NK-92 treated with Interleukin-12 subunit alpha and Interleukin-12 subunit beta, amount 100 ng/mL, for 24 hours (cell line): ENCODE data around the gene PRKG1.
"Not testable (repeated sequence)": the region's sequence is repeated elsewhere in the genome, so short reads cannot be mapped to it uniquely, and the experiment has no call there.

Experiments
- DNase-seq: peaks from one replicate; lab custom pipeline; 2025; lab: John Stamatoyannopoulos, UW

Gene PRKG1

DNA sequence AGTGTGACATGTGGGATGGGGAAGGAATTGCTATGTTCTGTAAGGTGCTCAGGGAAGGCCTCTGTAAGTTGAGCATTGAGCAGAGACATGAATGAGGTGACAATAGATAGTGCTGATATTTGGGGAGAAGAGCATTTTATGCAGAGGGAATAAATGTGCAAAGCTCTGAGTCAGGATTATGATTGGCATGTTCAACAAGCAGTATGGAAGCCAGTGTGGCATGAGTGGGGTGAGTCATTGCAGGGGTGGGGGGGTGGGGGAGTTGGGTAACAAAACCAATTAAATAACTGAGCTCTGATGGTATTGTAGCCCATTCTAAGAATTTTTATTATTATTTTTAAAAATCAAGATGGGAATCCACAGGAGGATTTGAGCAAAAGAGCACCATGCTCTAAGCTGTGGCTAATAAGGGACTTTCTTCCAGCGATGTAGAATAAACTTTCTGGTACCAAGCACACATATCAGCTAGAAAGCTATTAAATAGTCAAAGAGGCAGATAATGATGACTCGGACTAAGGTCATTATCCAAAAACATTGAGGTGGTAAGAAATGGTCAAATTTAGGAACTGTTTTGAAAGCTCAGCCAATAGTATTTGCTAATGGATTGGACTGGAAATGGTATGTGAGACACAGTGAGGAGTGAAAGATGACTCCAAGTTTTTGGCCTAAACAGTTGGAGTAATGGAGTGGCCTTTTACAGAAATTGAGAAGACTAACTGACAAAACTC lies 96.4 kb downstream of the PRKG1 start:
- DNase-seq = no peak

DNA sequence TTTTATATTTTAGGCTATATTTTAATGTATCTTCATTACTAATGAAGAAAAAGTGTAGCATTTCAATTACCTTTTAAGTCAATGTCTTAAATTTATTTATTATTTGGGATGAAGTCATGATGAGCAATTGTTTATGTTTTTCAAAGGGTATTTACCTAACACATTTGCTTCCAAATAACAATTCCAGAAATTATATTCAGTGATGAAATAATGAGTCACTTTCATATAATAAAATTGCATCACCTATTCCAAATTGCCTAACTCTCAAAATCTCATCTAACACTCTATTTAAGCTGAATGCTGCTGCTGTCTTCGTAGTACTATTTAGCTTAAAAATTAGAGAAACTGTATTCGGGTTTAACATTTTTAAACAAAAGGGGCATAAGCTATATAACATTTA lies 97.7 kb downstream of the PRKG1 start:
- DNase-seq = no peak

DNA sequence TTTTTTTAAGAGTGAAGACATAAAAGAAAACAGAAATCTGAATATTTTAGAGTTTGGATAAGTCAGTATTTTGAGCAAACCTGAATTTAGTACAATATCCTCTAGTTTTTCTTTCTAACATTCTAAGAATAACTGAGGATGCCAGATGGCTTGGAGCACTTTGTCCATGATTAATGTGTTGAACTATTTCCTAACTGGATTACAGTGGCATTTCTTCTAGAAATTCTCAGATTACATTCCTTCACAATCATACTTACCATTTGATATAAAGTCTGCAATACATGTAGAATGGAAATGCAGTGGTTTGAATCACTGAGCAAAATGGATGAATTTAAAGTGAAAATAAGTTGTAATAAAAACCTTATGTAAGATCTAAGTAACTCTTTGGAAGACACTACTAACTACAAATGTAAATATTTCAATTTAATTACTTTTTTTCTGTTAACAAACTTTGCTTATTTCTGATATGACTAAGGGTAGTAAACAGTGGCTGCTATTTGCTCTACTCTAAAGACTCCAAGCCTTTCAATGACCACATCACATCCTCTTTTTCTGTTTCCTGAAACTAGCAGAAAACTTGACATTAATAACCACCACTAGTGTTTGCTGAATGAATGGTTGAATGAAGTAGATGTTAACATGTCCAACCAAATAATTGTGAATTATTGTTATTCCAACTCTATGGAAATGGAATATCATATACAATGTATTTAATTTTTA lies 102.8 kb downstream of the PRKG1 start:
- no peak for DNase-seq

DNA sequence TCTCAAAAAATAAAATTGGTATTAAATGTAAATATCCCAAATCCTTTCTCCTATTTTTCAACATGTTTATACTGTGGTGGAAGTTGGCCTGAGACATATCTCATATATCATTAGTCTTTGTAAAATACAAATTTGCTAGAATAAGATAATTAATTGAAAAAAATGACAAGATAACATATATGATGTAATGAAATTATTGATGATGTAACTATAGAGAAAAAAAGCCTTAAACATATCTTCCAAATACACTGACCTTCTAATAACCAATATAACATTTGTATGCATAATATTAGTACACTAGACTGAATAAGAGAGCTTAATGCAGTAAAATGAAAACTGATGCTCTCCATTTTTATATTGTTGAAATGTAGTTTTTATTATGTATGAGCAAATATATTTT lies 104.3 kb downstream of the PRKG1 start:
- DNase-seq = no peak

DNA sequence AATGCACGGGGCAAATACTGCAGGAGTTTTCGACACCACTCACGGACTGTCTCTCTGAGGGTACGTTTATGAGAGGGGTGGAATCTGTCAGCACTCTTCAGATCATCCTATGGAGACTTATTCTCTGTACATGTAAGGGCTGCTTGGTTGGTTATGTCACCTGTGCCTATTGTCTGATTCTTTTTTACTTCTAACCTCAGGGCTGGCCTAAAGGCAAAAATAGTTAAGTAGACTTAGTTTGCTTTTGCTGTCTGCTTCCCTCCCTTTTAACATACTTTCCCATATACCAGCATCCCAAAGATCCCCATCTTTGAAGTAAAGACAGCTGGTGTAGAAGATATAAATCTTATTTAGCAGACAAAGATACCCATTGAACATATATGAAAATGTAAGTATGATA lies 105.9 kb downstream of the PRKG1 start:
- DNase-seq = no peak

DNA sequence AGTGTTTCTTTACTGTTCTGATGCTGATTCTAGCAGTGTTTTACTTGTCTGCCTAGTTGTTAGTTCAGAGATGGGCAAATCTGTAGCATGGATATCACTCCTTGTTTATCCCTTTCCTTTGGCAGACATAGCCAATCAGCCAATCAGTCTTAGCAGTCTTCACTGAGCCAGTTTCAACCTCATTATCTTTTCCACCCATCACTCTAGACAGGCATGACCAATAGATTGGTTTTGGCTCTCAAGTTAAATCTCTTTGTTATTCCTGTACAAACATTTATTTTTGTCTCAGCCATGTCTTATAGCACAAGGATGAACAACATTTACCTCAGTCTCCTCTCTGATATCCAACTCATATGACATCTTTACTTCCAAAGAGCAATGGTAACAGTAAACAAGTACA lies 109.5 kb downstream of the PRKG1 start:
- DNase-seq = no peak

DNA sequence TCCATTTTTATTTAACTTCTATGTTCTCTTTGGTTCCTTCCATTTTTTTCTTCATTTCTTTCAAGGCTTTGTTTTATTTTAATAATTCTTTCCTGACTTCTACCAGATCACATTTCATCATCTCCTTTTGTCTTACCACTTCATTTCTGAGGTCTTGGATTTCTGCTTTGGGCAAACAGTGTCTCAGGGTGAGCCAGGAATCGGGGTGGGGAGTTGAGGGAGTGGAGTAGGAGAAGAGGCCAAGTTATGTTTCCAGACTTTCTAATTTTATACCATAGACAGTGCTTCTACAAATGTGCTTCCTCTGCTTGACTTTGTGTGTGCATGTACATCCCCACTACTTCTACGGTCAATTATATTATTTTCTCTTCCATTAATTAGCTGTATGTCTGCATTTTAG lies 112.1 kb downstream of the PRKG1 start:
- no peak for DNase-seq

DNA sequence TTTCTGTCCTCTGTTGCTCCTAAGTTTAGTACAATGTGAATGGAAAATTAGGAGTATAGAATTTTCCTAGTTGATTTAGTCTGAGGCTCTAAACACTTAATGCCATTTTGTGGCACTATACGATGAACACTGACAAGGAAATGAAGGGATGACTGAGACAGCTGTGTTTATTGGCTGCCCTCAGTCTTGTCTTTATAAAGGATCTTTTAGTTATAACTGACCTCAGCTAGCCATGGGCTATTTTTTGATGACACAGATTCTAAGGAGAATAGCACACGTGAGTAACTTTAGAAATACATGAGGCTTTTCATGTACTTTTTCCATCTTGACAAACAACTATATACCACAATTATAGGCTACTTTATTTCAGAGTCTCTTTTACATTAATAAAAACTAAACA lies 113.7 kb downstream of the PRKG1 start:
- DNase-seq = no peak

DNA sequence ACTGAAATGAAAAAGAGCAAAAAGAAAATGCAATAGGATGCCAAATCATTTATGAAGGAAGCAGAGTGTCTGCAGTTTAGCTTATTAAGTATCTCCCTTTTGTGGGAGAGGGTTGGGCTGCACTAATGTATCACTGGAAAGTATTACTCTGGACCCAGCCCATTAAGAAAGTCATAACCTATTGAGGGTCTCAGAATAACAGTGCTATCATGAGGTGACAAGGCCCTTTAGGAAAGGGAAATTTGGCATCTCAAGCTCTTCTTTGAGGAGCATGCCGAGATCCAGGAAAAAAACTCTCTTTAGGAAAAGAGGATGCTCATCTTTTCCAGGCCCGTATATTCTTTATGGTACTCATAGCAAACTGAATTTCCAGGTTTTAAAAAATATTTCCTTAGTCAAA lies 114.6 kb downstream of the PRKG1 start:
- DNase-seq = no peak

DNA sequence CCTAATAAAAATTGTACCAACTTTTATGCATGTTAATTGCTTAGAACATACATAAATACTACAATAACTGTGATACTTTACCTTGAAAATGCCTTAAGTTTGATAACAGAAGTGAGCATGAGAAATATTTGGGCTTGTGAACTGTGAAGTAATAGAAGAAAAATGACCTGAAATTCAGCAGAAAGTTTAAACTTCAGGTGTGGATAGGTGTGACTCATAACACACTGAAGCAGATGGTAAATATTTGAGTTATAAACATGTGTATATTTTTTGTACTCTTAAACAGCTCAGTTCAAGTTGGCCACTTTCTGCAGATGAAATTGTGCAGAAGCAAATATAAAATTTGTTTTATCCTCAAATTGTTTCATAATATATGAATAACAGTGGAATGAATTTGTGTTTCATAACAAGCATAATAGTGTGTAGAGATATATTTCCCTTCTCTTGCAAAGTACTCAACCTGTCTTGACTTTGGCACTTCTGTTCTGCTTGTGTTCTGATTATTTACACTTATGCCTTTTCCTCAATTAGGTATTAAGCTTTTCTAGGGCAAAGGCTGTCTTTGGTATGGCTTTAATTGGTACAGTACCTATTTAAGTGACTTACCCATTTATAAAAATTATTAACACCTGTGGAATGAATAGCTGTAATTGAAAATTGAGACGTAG lies 122.4 kb downstream of the PRKG1 start:
- no peak for DNase-seq

DNA sequence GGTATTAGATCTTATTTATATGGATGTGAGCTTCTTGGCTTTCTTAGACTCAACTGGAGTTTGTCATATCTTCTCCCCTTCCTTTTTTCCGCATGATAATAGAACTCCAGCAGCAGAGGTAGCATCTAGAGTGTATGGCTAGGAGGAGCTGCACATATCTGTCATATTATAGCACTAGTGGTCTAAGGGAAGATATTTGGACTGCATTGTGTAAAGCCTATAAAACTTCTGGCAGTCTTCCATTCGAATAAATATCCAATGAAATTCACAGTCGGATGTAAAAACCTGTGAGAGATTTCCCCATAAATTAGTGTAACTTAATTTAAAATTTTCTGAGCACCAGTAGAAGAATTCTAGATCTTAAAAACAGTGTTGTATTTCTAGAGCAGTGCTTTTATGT lies 123.9 kb downstream of the PRKG1 start:
- no peak for DNase-seq

DNA sequence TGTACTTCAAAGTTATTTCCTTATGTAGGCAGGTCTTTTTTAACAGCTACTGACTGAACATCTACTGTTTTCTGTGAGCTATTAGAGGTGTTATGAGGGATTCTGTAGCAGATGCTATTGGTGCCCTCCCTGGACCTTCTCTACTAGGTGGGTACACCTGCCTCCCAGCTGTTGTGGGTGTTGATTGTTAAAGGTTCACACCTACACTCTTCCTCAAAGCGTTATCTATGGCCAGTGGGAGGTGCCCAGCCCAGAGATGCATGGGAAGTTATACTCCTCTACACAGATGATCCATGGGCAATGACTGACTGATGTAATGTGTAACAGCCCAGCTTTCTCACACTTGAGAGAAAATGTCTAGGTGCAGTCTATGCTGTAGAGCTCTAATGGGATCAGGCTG lies 127.7 kb downstream of the PRKG1 start:
- no peak for DNase-seq

DNA sequence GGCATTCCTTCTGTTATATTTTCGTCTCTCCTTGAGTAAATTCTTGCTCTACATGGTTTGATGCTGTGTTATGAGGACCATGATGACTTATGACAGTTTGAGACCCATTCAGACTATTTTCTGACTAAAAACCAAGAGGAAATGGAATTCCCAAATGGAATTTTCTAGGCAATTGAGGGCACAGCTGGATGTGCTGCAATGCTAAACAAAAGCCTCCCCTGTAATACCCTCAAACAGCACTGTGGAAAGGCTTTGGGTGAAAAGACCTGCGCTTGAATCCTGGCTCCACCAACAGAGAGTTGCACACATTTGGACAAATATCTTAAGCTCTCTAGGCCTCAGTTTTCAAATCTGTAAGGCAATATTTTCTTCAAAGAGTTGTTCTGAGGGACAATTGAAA lies 129.1 kb downstream of the PRKG1 start:
- no peak for DNase-seq

DNA sequence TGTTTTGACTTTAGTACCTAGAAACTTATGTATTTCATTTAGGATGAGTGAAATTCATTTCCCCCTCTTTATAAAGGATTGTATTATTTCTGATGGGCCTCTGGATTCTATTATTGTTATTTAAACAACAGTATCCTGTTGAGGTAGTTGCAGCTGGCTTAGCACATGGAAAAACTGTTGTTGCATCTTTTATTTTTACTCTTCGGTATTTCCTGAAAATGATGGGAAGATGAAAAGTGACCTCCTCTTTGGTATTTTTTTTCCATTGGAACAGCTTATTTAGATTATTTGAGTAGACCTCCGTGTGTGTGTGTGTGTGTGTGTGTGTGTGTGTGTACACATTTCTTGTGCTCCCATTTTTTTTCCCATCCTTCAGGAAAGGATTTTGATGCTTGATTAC lies 129.8 kb downstream of the PRKG1 start:
- DNase-seq = no peak

DNA sequence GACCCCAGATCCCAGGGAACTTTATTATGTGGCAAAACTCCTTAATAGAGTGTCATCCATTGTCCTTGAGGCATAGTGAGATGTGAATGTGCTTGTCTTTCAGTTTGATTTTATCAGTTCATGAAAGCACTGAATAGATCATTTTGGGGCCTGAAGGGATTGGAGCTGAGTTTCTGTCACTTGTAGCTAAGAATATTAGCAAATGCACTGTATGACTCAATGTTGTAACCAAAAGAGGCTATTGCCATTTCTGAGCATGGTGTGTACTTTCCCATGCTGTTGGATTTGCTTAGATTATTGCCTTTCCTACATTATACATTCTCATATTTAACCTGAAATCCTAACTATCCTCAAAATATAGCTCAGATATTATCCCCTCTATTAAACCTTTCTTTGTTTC lies 130.4 kb downstream of the PRKG1 start:
- DNase-seq = no peak

DNA sequence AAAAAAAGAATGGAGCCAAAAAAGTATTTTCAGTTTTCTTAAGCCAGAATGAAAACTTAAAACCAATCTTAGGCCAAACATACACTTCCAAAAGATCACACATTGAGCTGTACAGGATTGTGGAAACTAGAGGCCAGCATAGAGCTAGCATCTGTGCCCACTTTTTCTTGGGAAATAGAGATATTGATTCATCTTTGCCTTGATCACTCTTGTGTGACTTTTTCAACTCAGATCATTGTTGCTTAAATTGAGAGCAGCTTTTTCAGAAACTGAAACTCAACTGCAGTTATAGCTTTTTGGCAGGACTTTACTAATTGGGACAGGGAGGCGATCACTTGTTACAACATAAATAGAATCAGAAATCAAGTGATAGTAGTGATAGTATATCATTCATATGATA lies 132.2 kb downstream of the PRKG1 start:
- no peak for DNase-seq

DNA sequence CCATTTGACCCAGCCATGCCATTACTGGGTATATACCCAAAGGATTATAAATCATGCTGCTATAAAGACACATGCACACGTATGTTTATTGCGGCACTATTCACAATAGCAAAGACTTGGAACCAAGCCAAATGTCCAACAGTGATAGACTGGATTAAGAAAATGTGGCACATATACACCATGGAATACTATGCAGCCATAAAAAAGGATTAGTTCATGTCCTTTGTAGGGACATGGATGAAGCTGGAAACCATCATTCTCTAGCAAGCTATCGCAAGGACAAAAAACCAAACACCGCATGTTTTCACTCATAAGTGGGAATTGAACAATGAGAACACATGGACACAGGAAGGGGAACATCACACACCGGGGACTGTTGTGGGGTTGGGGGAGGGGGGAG lies 138.7 kb downstream of the PRKG1 start:
- not testable (repeated sequence) for DNase-seq

DNA sequence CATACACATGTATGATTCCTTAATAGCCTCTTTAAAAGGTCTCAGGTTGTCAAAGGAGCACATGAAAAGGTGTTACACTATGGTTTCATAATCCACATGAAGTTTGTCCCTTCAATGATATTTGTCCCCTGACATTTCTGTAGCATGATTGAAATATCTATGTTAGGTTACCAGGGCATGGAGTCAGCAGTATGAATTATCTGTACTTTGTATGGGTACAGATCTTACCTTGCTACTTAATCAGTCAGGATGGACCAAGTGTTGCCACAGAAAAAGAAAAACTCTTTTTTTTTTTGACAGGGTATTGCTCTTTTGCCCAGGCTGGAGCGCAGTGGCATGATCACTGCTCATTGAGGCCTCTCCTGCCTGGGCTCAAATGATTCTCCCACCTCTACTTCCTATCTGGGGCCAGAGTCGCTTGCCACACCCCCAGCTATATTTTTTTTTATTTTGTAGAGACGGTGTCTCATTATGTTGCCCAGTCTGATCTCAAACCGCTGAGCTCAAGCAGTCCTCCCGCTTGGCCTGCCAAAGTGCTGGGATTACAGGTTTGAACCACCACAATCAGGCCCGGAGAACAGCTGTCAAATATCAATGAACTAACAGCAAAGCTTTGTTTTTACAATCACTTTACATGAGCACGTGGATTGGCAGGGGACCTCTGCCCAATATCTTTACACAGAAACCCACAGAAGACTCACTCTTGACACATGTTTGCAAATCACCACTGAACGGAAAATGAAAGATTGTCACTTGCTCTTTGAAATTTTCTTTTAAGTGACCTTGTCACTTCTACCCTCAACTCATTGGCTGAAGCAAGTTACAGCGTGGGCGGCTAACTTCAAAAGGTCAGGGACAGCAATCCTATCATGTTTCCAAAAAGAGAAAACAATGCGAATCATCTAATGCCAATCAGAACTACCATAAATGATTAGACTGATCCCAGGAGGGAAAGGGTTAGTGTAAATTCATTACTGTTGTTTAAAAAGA lies 140.2 kb downstream of the PRKG1 start:
- DNase-seq = no peak

DNA sequence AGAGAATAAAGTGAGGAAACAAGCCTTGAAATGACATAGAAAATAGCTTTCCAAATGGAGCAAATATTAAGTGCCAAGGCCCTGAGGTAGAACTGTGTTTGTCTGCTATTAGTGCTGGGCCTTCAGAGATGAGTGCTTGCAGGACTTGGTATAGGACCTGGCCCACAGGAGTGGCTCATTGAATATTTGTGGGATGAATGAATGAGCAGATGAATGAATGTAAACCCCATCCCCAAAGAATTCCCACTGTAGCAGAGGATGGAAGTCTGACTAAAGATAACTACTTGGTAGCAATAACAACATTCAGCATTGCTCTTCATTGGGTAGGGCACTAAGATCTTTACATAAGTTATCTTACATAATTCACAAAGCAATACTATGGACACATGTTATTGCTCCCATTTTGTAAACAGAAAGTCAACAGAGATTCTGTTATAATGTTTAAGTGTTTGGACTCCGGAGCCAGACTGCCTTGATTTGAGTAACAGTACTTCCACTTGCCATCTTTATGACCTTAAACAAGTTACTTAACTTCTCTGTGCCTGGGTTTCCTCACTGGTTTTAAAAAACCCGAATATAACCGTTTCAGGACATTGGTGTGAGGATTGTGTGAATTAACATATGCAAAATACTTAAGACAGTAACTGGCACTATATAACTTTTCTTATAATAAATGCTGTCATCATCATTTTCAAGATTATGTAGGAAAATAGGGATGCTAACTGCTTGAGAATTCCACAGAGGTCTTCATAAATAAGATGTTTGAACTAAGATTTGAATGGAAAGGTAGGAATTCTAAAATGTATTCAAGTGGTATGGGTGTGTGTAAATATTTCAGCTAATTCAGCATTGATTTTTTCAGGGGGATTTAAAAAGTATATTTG lies 141.9 kb downstream of the PRKG1 start:
- DNase-seq = no peak

DNA sequence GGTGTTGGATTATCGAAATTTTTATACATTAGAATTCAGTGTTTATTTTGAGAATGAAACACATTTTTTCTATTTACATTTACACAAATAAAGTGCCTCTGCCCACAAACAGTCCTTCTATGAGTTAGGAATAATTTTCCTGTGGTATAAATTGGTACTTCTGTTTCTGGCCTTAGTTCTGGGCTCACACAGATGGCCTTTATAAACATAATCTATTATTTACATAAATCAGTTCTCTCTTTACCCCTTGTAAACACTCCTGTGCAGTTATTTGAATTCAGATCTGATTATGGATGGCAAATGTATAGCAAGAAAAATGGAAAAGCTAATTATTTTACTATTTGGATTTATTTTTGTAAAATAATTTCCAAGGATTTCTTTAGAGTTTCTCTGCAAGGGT lies 143.2 kb downstream of the PRKG1 start:
- DNase-seq = no peak

DNA sequence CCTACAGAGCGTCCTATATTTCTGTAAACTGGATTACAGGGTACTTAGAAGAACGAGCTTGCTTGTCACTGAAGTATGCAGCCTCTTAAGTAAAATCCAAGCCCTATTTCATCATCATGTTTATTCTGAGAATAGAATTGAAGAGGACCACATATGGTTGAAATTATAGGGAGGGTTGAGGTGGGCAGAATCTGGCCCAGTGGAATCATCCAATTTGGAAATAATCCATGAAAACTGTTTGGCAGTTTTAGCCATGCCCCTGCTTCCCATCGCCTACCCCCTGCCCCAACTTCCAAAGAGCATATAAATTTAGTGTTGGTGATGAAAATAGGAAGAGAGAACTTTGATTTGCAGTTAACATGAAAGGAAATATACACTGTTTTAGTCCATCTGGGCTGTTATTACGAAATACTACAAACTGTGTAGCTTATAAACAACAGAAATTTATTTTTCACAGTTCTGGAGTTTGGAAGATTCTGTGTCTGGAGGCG lies 150.4 kb downstream of the PRKG1 start:
- no peak for DNase-seq
